Measurements from ENCODE around the gene FIBP. TPM values are rescaled to one million over a fixed set of nuclear protein-coding genes. Genes with fewer than 3 reads are reported as not detected.

The FIBP gene
- total RNA-seq, 2 experiments from 2014 or later: 19.1 to 19.9 TPM

- TF ChIP-seq CTCF (IDR thresholded peaks at IDR 0.05): no peak
- DNase-seq: peak in 2 of 14 experiments; percentile 27 to 28
- no peaks in the 10 kb centered on the region for H3K9me3 Mint-ChIP-seq
- Histone ChIP-seq H3K4me1 (ENCODE audit: insufficient read depth, low read length) (peaks cover 58% of the 10 kb centered on the region), H3K9me3 (ENCODE audit: control insufficient read depth in 1 of 2, insufficient read depth in 1 of 2, low read length in 2 of 2) (peaks cover 7 to 23% of the 10 kb centered on the region in 2 experiments), H3K4me3 (ENCODE audit: low read length) (no peak overlapping the region), H3K27ac (ENCODE audit: low read depth in 1 of 2, low read length in 2 of 2) (peak overlapping the region in 1 of 2 donors; percentile 16), H3K36me3 (ENCODE audit: insufficient read depth, low read length) (peaks cover 58% of the 10 kb centered on the region), H3K27me3 (ENCODE audit: control insufficient read depth in 1 of 2, insufficient read depth in 2 of 2, low read length in 2 of 2) (no peaks in the 10 kb centered on the region)
- peaks cover 43% of the 10 kb centered on the region for H3K4me1 Mint-ChIP-seq (ENCODE audit: low read depth)
- ATAC-seq (ENCODE audit: poor library complexity): no peak
- peak overlapping the region; percentile 94 for H3K27ac Mint-ChIP-seq
- ChIA-PET POLR2A (no interaction called here), CTCF (no interaction called here)
- no peaks in the 10 kb centered on the region for H3K27me3 Mint-ChIP-seq
- intact Hi-C loops (cut with DNase I, micrococcal nuclease): loop anchor here in 1 of 2 experiments (5.0 to 10.0 kb wide), 2 partner anchors 238 to 430 kb away; partner anchors contain the start of genes PCNX3 and YIF1A
- peaks cover 78% of the 10 kb centered on the region for H3K36me3 Mint-ChIP-seq (ENCODE audit: low read depth)
- peak overlapping the region; percentile 84 for H3K4me3 Mint-ChIP-seq
Observed at GRCh38 chr11:65854852-65855837, 33.1 kb downstream of the FIBP start.

- Mint-ChIP-seq H3K9me3 (no peaks in the 10 kb centered on the region), H3K4me1 (ENCODE audit: low read depth) (peaks cover 38% of the 10 kb centered on the region), H3K27ac (peak overlapping the region; percentile 58), H3K36me3 (ENCODE audit: low read depth) (peaks cover 69% of the 10 kb centered on the region), H3K27me3 (no peaks in the 10 kb centered on the region), H3K4me3 (peak overlapping the region; percentile 72)
- ATAC-seq (ENCODE audit: poor library complexity) (no peak), DNase-seq (no peak)
- H3K27me3 ChIP-seq (ENCODE audit: control insufficient read depth in 1 of 2, insufficient read depth in 2 of 2, low read length in 2 of 2): no peaks in the 10 kb centered on the region
- POLR2A ChIA-PET: interaction anchor here (1.7 kb wide), 1 partner anchor 36 kb away, joined by 4 read pairs; the partner anchor contains the start of gene CCDC85B
- no peak overlapping the region for H3K4me3 ChIP-seq (ENCODE audit: low read length)
- CTCF ChIA-PET: no interaction called here
- TF ChIP-seq CTCF (IDR thresholded peaks at IDR 0.05): no peak
- no peak overlapping the region for H3K27ac ChIP-seq (ENCODE audit: low read depth in 1 of 2, low read length in 2 of 2)
- H3K9me3 ChIP-seq (ENCODE audit: control insufficient read depth in 1 of 2, insufficient read depth in 1 of 2, low read length in 2 of 2): peaks cover 7 to 23% of the 10 kb centered on the region in 2 experiments
- H3K4me1 ChIP-seq (ENCODE audit: insufficient read depth, low read length): peaks cover 49% of the 10 kb centered on the region
- H3K36me3 ChIP-seq (ENCODE audit: insufficient read depth, low read length): peaks cover 58% of the 10 kb centered on the region
- intact Hi-C loops (cut with DNase I, micrococcal nuclease): loop anchor here in 1 of 2 experiments (10.0 kb wide), 1 partner anchor 431 kb away; the partner anchor contains the start of gene YIF1A
Observed at GRCh38 chr11:65854161-65854592, 34.1 kb downstream of the FIBP start.

- H3K9me3 Mint-ChIP-seq: no peaks in the 10 kb centered on the region
- ATAC-seq (ENCODE audit: poor library complexity) (no peak), DNase-seq (peak in 1 of 14 experiments; percentile 25)
- Histone ChIP-seq H3K9me3 (ENCODE audit: control insufficient read depth in 1 of 2, insufficient read depth in 1 of 2, low read length in 2 of 2) (peaks cover 7 to 23% of the 10 kb centered on the region in 2 experiments), H3K36me3 (ENCODE audit: insufficient read depth, low read length) (peaks cover 58% of the 10 kb centered on the region), H3K4me3 (ENCODE audit: low read length) (no peak overlapping the region), H3K27me3 (ENCODE audit: control insufficient read depth in 1 of 2, insufficient read depth in 2 of 2, low read length in 2 of 2) (no peaks in the 10 kb centered on the region), H3K27ac (ENCODE audit: low read depth in 1 of 2, low read length in 2 of 2) (no peak overlapping the region), H3K4me1 (ENCODE audit: insufficient read depth, low read length) (peaks cover 42% of the 10 kb centered on the region)
- H3K4me3 Mint-ChIP-seq: peak overlapping the region; percentile 72
- peaks cover 31% of the 10 kb centered on the region for H3K4me1 Mint-ChIP-seq (ENCODE audit: low read depth)
- TF ChIP-seq CTCF (IDR thresholded peaks at IDR 0.05): no peak
- H3K36me3 Mint-ChIP-seq (ENCODE audit: low read depth): peaks cover 62% of the 10 kb centered on the region
- H3K27ac Mint-ChIP-seq: peak overlapping the region; percentile 58
- ChIA-PET POLR2A (interaction anchor here (1.7 to 2.8 kb wide), 2 partner anchors 21 to 37 kb away, joined by 4 to 9 read pairs; partner anchors contain the start of gene CCDC85B), CTCF (interaction anchor here (0.6 kb wide), 1 partner anchor 402 kb away, joined by 3 read pairs; no protein-coding TSS in a partner anchor)
- intact Hi-C loops (cut with DNase I, micrococcal nuclease): loop anchor here in 1 of 2 experiments (10.0 kb wide), 1 partner anchor 431 kb away; the partner anchor contains the start of gene YIF1A
- H3K27me3 Mint-ChIP-seq: no peaks in the 10 kb centered on the region
Observed at GRCh38 chr11:65853246-65853979, 34.9 kb downstream of the FIBP start.
